CD4-positive, CD25-positive, alpha-beta regulatory T cell (primary cell): Measurements from ENCODE around the gene VPREB1. TPM values are rescaled to one million over a fixed set of nuclear protein-coding genes. Genes with fewer than 3 reads are reported as not detected.
"Not testable (repeated sequence)": the region's sequence is repeated elsewhere in the genome, so short reads cannot be mapped to it uniquely, and the experiment has no call there.

Experiments used
- ATAC-seq, 2 donors: fragments of 150-1000 bp; cut with Tn5 transposase; one replicate each; pipeline ENCODE4 v1.10.0; 2021; ENCODE audit warnings: low read depth in 2 of 2, moderate number of reproducible peaks in 2 of 2, moderate library complexity in 1 of 2
- DNase-seq, 3 donors: peaks; one replicate each; pipeline versions ENCODE4 v3.0.0 to v3.0.0-alpha.2; 2012 to 2022; ENCODE audit warnings: mixed read lengths in 1 of 3
- H3K27ac ChIP-seq: one replicate; pipeline ENCODE4 v1.7.0; 2013; ENCODE audit warnings: mild to moderate bottlenecking, low read length; ENCODE audit not compliant: insufficient read depth, poor library complexity, severe bottlenecking
- H3K27me3 ChIP-seq: one replicate; pipeline ENCODE4 v1.7.0; 2013; ENCODE audit warnings: low read length; ENCODE audit not compliant: control insufficient read depth, insufficient read depth
- H3K36me3 ChIP-seq: one replicate; pipeline ENCODE4 v1.7.0; 2013; ENCODE audit warnings: mild to moderate bottlenecking, low read length, moderate library complexity; ENCODE audit not compliant: control insufficient read depth, insufficient read depth
- H3K4me1 ChIP-seq: 2 replicates; pipeline ENCODE4 v1.7.0; 2013; ENCODE audit warnings: mild to moderate bottlenecking, low read length; ENCODE audit not compliant: insufficient read depth, control insufficient read depth, poor library complexity, severe bottlenecking
- H3K4me3 ChIP-seq: one replicate; pipeline ENCODE4 v1.7.0; 2013; ENCODE audit warnings: low read depth, mild to moderate bottlenecking, low read length, moderate library complexity
- H3K9me3 ChIP-seq, 2 experiments: 1 replicate in 1 of 2; 2 replicates in 1 of 2; pipeline ENCODE4 v1.7.0; 2013; ENCODE audit warnings: low read length in 2 of 2, mild to moderate bottlenecking in 1 of 2, moderate library complexity in 1 of 2; ENCODE audit not compliant: control insufficient read depth in 2 of 2
- H3K27ac Mint-ChIP-seq, 3 donors: one replicate each; pipeline ENCODE4 v1.8.0; 2020 to 2022; ENCODE audit warnings: mild to moderate bottlenecking in 3 of 3, mixed read lengths in 3 of 3, moderate library complexity in 2 of 3
- H3K27me3 Mint-ChIP-seq: one replicate; pipeline ENCODE4 v1.8.0; 2022; ENCODE audit warnings: mild to moderate bottlenecking, mixed read lengths
- H3K36me3 Mint-ChIP-seq: one replicate; pipeline ENCODE4 v1.8.0; 2020; ENCODE audit warnings: mixed read lengths
- H3K4me1 Mint-ChIP-seq, 4 donors: one replicate each; pipeline ENCODE4 v1.8.0; 2020 to 2022; ENCODE audit warnings: mixed read lengths in 4 of 4, mild to moderate bottlenecking in 1 of 4
- H3K4me3 Mint-ChIP-seq, 4 donors: one replicate each; pipeline ENCODE4 v1.8.0; 2020 to 2022; ENCODE audit warnings: mild to moderate bottlenecking in 4 of 4, mixed read lengths in 4 of 4, moderate library complexity in 3 of 4
- H3K9me3 Mint-ChIP-seq, 7 donors: one replicate each; pipeline ENCODE4 v1.8.0; 2020 to 2022; ENCODE audit warnings: mixed read lengths in 7 of 7, mild to moderate bottlenecking in 3 of 7, moderate library complexity in 2 of 7
- polyA plus RNA-seq, 4 donors: library from polyadenylated mRNA; unstranded; fragments of 300-500 nt; fragmentation: Illumina TruSeq; gene quantifications; one replicate each; pipeline ENCODE4 v1.2.3, GENCODE V29; 2021
- total RNA-seq: library from RNA; stranded (reverse); gene quantifications from one replicate; pipeline ENCODE4 v1.2.3, GENCODE V29; 2022

Gene VPREB1
- total and polyA plus RNA-seq, 5 donors from 2014 or later, result not detected

DNA sequence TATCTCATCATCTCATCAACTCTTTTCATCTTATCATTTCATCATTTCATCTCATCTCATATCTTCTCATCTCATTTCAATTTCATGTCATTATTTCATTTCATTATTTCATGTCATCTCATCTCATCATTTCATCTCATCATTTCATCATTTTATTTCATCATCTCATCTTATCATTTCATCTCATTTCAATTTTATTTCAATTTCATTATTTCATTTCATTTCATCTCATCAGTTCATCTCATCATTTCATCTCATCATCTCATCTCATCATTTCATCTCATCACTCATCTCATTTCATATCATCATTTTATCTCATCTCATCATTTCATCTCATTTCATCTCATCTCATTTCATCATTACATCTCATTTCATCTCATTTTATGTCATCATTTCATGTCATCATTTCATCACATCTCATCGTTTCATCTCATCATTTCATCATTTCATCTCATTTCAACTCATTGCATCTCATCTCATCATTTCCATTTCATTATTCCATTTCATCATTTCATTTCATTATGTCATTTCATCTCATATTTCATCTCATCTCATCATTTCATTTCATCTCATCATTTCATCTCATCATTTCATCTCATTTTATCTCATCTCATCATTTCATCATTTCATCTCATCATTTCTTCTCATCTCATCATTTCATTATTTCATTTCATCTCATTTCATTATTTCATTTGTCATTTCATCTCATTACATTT, 42.0 kb downstream of the VPREB1 start:
- not testable (repeated sequence) for H3K27ac Mint-ChIP-seq, H3K4me1 ChIP-seq, H3K27me3 Mint-ChIP-seq, H3K36me3 Mint-ChIP-seq, H3K4me1 Mint-ChIP-seq, H3K27ac ChIP-seq, ATAC-seq, H3K4me3 ChIP-seq, H3K36me3 ChIP-seq, H3K27me3 ChIP-seq, H3K9me3 Mint-ChIP-seq, H3K4me3 Mint-ChIP-seq, H3K9me3 ChIP-seq, DNase-seq

DNA sequence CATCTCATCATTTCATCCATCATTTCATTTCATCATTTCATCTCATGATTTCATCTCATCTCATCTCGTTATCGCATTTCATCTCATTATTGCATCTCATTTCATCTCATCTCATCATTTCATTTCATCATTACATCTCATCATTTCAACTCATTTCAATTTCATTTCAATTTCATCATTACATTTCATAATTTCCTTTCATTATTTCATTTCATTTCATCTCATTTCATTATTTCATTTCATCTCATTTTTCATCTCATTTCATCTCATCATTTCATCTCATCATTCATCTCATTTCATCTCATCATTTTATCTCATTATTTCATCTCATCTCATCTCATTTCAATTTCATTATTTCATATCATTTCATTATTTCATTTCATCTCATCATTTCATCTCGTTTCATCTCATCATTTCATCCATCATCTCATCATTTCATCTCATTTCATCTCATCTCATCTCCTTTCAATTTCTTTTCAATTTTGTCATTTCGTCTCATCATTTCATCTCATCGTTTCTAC, 42.6 kb downstream of the VPREB1 start:
- not testable (repeated sequence) for H3K36me3 Mint-ChIP-seq, DNase-seq, H3K4me1 Mint-ChIP-seq, ATAC-seq, H3K9me3 ChIP-seq, H3K27me3 ChIP-seq, H3K9me3 Mint-ChIP-seq, H3K27ac Mint-ChIP-seq, H3K27me3 Mint-ChIP-seq, H3K4me3 Mint-ChIP-seq, H3K4me1 ChIP-seq, H3K4me3 ChIP-seq, H3K36me3 ChIP-seq, H3K27ac ChIP-seq

DNA sequence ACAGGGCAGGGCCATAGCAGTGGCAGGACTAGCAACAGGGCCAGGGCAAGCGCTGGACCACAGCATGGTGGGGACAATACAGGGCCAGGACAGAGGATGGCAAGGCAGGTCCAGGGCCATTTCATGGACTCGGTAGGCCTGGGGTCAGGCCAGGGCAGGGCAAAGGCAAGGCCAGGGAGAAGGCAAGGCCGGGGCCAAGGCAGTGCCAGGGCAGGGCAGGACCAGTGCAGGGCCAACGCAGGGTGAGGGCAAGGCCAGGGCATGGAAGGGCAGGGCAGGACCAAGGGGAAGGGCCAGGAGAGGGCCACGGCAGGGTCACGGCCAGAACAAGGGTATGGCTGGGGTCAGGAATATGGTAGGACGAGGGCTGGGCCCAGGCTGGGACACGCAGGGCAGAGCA, 45.1 kb downstream of the VPREB1 start:
- not testable (repeated sequence) for H3K27ac Mint-ChIP-seq, H3K27me3 Mint-ChIP-seq, H3K4me1 Mint-ChIP-seq, H3K27me3 ChIP-seq, H3K9me3 Mint-ChIP-seq, H3K27ac ChIP-seq, ATAC-seq, H3K4me3 ChIP-seq, H3K4me1 ChIP-seq, DNase-seq, H3K9me3 ChIP-seq, H3K36me3 ChIP-seq, H3K4me3 Mint-ChIP-seq, H3K36me3 Mint-ChIP-seq

DNA sequence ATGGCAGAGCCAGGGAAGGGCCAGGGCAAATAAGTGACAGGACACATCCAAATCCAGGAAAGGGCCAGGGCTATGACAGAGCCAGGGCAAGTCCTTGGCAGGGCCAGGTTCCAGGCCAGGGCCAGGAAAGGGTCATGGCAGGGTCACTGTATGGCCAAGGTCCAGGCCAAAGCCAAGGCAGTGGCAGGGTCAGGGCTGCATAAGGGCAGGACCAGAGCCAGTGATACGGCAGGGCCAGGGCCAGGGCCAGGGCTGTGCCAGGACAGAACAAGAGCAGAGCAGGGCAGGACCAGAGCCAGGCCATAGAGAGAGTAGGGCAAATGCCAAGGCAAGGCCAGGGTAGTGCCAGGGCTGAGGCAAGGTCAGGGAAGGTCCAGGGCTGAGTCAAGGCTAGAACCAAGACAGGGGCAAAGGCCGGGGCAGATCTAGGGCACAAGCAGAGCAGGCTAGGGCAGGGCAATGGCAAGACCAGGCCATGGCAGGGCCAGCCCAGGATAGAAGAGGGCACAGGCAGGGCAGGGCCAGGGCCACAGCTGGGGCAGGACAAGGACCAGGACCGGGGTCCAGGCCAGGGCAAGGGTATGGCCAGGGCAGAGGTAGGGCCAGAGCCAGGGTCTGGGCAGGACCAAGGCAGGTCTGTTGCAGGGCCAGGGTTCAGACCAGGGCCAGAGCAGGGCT, 46.7 kb downstream of the VPREB1 start:
- peak overlapping the region in 1 of 3 donors; percentile 69 for H3K27ac Mint-ChIP-seq
- not testable (repeated sequence) for DNase-seq, H3K36me3 Mint-ChIP-seq, H3K4me1 Mint-ChIP-seq, H3K4me1 ChIP-seq, H3K27me3 Mint-ChIP-seq, H3K9me3 Mint-ChIP-seq, H3K27ac ChIP-seq, ATAC-seq, H3K4me3 ChIP-seq, H3K27me3 ChIP-seq, H3K9me3 ChIP-seq, H3K36me3 ChIP-seq
- peak overlapping the region in 1 of 4 donors; percentile 29 for H3K4me3 Mint-ChIP-seq

DNA sequence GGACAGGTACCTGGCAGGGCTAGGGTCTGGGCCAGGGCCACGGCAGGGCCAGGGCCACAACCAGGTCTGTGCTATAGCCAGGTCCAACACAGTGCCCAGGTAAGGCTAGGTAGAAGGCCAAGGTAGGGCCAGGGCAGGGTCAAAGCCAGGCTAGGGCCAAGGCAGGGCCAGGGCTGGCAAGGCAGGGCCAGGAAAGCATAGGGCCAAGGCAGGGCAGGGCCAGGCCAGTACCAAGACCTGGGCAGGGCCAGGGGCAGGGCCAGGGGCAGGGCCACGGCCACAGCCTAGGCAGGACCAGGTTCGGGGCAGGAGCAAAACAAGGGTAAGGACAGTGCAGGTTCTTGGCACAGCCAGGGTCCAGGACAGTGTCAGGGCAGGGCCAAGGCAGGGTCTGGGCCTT, 48.1 kb downstream of the VPREB1 start:
- ATAC-seq, H3K9me3 Mint-ChIP-seq, H3K27me3 ChIP-seq, H3K36me3 ChIP-seq, H3K27ac Mint-ChIP-seq, H3K9me3 ChIP-seq, H3K4me3 ChIP-seq, H3K27ac ChIP-seq, H3K27me3 Mint-ChIP-seq, H3K36me3 Mint-ChIP-seq, H3K4me3 Mint-ChIP-seq, DNase-seq, H3K4me1 ChIP-seq: not testable (repeated sequence)
- peaks cover 0 to 12% (median 7%) of the 10 kb centered on the region in 4 donors for H3K4me1 Mint-ChIP-seq

DNA sequence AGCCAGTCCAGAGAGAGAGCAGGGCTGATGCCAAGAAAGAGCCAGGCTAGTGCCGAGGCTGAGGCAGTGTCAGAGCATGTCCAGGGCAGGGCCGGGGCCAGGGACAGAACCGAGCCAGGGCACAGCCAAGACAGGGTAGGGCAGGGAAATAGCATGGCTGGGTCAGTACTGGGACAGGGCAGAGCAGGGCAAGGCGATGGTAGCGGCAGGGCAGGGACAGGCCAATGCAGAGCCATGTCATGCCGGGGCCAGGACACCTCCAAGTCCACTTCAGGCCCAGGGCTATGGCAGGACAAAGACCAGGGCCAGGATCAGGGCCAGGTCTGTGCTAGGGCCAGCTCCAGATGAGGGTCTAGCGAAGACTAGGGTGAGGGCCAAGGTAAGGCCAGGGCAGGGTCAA, 48.9 kb downstream of the VPREB1 start:
- not testable (repeated sequence) for DNase-seq, H3K4me1 ChIP-seq, H3K4me3 ChIP-seq, H3K36me3 ChIP-seq, H3K27ac ChIP-seq, H3K36me3 Mint-ChIP-seq, H3K27me3 ChIP-seq, H3K9me3 ChIP-seq, H3K27me3 Mint-ChIP-seq, H3K9me3 Mint-ChIP-seq, ATAC-seq, H3K4me3 Mint-ChIP-seq
- H3K27ac Mint-ChIP-seq, result peak overlapping the region in 1 of 3 donors; percentile 55
- peaks cover 0 to 13% (median 7%) of the 10 kb centered on the region in 4 donors for H3K4me1 Mint-ChIP-seq

DNA sequence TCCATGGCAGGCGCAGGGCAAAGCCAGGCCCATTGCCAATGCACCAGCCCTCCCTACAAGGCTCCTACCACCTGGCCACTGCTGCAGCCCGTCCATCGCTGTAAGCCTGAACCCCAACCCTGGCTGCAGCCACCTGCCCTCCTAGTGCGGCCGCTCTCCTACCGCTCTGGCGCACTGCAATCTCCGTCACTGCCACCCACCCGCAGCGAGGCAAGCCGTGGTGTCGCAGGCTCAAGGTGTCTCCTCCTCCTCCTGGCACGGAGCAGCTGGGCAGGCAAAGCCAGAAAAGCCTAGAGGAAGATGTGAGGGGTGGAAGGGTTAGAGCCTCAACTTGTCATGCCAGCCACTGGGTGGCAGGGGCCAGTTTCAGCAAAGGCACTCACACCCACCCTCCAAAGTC, 50.1 kb downstream of the VPREB1 start:
- H3K9me3 ChIP-seq, H3K27ac ChIP-seq, H3K9me3 Mint-ChIP-seq, H3K36me3 Mint-ChIP-seq, DNase-seq, H3K4me3 Mint-ChIP-seq, H3K4me1 ChIP-seq, H3K27me3 ChIP-seq, H3K27me3 Mint-ChIP-seq, H3K4me3 ChIP-seq, H3K36me3 ChIP-seq, H3K27ac Mint-ChIP-seq, ATAC-seq: not testable (repeated sequence)
- H3K4me1 Mint-ChIP-seq, result peaks cover under 1 to 21% (median 11%) of the 10 kb centered on the region in 4 donors
